HS-27A (cell line): ENCODE results near the gene NID1.
"Not testable (repeated sequence)": the region's sequence is repeated elsewhere in the genome, so short reads cannot be mapped to it uniquely, and the experiment has no call there.

Source experiments
- DNase-seq: peaks from one replicate; pipeline ENCODE4 v3.0.0-alpha.2; 2012; ENCODE audit warnings: low read depth, missing footprints

The NID1 gene

GRCh38 chr1:235933017-235933765, 131.7 kb downstream of the NID1 start:
- DNase-seq: no peak

GRCh38 chr1:235932090-235932510, 132.8 kb downstream of the NID1 start:
- no peak for DNase-seq

- DNase-seq: no peak
These were observed 133.6 kb downstream of the NID1 start for GRCh38 chr1:235931171-235931738.

GRCh38 chr1:235930543-235930942, 134.3 kb downstream of the NID1 start:
- DNase-seq: no peak

GRCh38 chr1:235929216-235929615, 135.7 kb downstream of the NID1 start:
- DNase-seq: no peak

GRCh38 chr1:235928197-235928596, 136.7 kb downstream of the NID1 start:
- DNase-seq: no peak

GRCh38 chr1:235927551-235927950, 137.3 kb downstream of the NID1 start:
- DNase-seq: not testable (repeated sequence)
